Prostate gland (tissue), 2 donors: ENCODE results near the gene SPACA4. TPM values are rescaled to one million over a fixed set of nuclear protein-coding genes. Genes with fewer than 3 reads are reported as not detected.

Experiments
- DNase-seq: peaks from one replicate; pipeline ENCODE4 v3.0.0-alpha.2; 2019; ENCODE audit warnings: low spot score
- H3K27ac ChIP-seq, 2 donors: fragments of 200-600 bp; sonication (generic); 2 replicates each; pipeline ENCODE4 v1.5.1; 2017 to 2019
- H3K27me3 ChIP-seq: fragments of 200-600 bp; sonication (generic); replicated peaks from 2 replicates; pipeline ENCODE4 v1.5.1; 2019; ENCODE audit not compliant: insufficient read depth
- H3K36me3 ChIP-seq, 2 donors: fragments of 200-600 bp; sonication (generic); 1 replicate in 1 of 2; 2 replicates in 1 of 2; pipeline versions ENCODE4 v1.5.1 to v1.8.1; 2017 to 2019
- H3K4me1 ChIP-seq: fragments of 200-600 bp; sonication (generic); replicated peaks from 2 replicates; pipeline ENCODE4 v1.5.1; 2019
- H3K4me3 ChIP-seq, 2 donors: fragments of 200-600 bp; sonication (generic); 2 replicates each; pipeline ENCODE4 v1.5.1; 2017 to 2019
- H3K9me3 ChIP-seq: fragments of 200-600 bp; sonication (generic); 2 replicates; pipeline ENCODE4 v1.5.1; 2017
- CTCF ChIP-seq, 4 experiments: fragments of 200-600 bp in 2 of 4; fragments of 450-650 bp in 2 of 4; sonication (generic) in 2 of 4; IDR thresholded peaks; 1 replicate in 3 of 4; 2 replicates in 1 of 4; pipeline ENCODE4 v1.5.1; 2016 to 2019; ENCODE audit warnings: antibody characterized with exemption in 4 of 4, mild to moderate bottlenecking in 2 of 4, moderate library complexity in 2 of 4
- POLR2A ChIP-seq: fragments of 450-650 bp; IDR thresholded peaks from one replicate; pipeline ENCODE4 v1.6.1; 2016; ENCODE audit warnings: antibody characterized with exemption, mild to moderate bottlenecking
- POLR2AphosphoS5 ChIP-seq: sonication (generic); formaldehyde crosslinking; IDR thresholded peaks from one replicate; pipeline ENCODE4 v1.6.1; 2017; ENCODE audit warnings: antibody characterized with exemption
- WGBS: methylation state at CpG from one replicate; pipeline ENCODE4 v1.1.5; 2018; 5-methylcytosine and 5-hydroxymethylcytosine counted together
- intact Hi-C: fragments of 100-400 bp; cut with DNase I; formaldehyde crosslinking; loops from one replicate; pipeline ENCODE4 v1.14.2; 2022
- total RNA-seq, 2 donors: library from RNA; depleted of rRNA; stranded (reverse); fragments of >200 nt; gene quantifications; one replicate each; pipeline ENCODE4 v1.1.0, GENCODE V29; 2016

The SPACA4 gene
- total RNA-seq, 2 donors from 2014 or later = 0.32 to 6.0 TPM

- Histone ChIP-seq H3K27me3 (no peaks in the 10 kb centered on the region), H3K4me1 (peaks cover 2% of the 10 kb centered on the region), H3K36me3 (no peaks in the 10 kb centered on the region), H3K27ac (peak overlapping the region; percentile 65 to 71), H3K9me3 (no peaks in the 10 kb centered on the region), H3K4me3 (peak overlapping the region in 1 of 2 donors; percentile 49)
- TF ChIP-seq POLR2AphosphoS5 (no peak), POLR2A (no peak), CTCF (IDR thresholded peaks at IDR 0.05) (no peak)
- DNase-seq = no peak
- intact Hi-C loops = no loop called here
- WGBS = 7% methylated on average over 8 of the region's 8 CpGs
Measured at GRCh38 chr19:48623556-48624066, 17.1 kb downstream of the SPACA4 start.

GRCh38 chr19:48624067-48624594 lies 17.6 kb downstream of the SPACA4 start:
- Histone ChIP-seq H3K36me3 (no peaks in the 10 kb centered on the region), H3K4me3 (peak overlapping the region; percentile 37 to 49), H3K27me3 (no peaks in the 10 kb centered on the region), H3K27ac (peak overlapping the region; percentile 65 to 71), H3K4me1 (peaks cover 2% of the 10 kb centered on the region), H3K9me3 (no peaks in the 10 kb centered on the region)
- WGBS = under 1% methylated on average over 34 of the region's 40 CpGs
- TF ChIP-seq CTCF (IDR thresholded peaks at IDR 0.05) = peak in 2 of 4 experiments; percentile 24 to 44
- peak; percentile 58 for TF ChIP-seq POLR2A
- peak; percentile 95 for TF ChIP-seq POLR2AphosphoS5
- intact Hi-C loops = no loop called here
- peak; percentile 97 for DNase-seq

GRCh38 chr19:48624791-48625723 lies 18.5 kb downstream of the SPACA4 start:
- intact Hi-C loops = no loop called here
- peaks cover 2% of the 10 kb centered on the region for H3K4me1 ChIP-seq
- 47% methylated on average over 24 of the region's 24 CpGs for WGBS
- H3K9me3 ChIP-seq = no peaks in the 10 kb centered on the region
- no peak for DNase-seq
- TF ChIP-seq POLR2AphosphoS5 (no peak), POLR2A (no peak), CTCF (IDR thresholded peaks at IDR 0.05) (no peak)
- H3K27ac ChIP-seq = peak overlapping the region; percentile 65 to 71
- H3K36me3 ChIP-seq = no peaks in the 10 kb centered on the region
- H3K27me3 ChIP-seq = no peaks in the 10 kb centered on the region
- H3K4me3 ChIP-seq = peak overlapping the region; percentile 37 to 49

- TF ChIP-seq POLR2AphosphoS5 (no peak), POLR2A (no peak), CTCF (IDR thresholded peaks at IDR 0.05) (no peak)
- intact Hi-C loops = no loop called here
- Histone ChIP-seq H3K36me3 (no peaks in the 10 kb centered on the region), H3K4me1 (peaks cover 2% of the 10 kb centered on the region), H3K27ac (no peak overlapping the region), H3K4me3 (no peak overlapping the region), H3K9me3 (no peaks in the 10 kb centered on the region), H3K27me3 (no peaks in the 10 kb centered on the region)
- DNase-seq = no peak
- 86% methylated on average over 30 of the region's 30 CpGs for WGBS
Measured at GRCh38 chr19:48625891-48626327, 19.4 kb downstream of the SPACA4 start.
